K562 (cell line): Measurements from ENCODE around the gene TCF4.

Source experiments
- ARID2 ChIP-seq: fragments of 450-650 bp; IDR thresholded peaks from 2 replicates; pipeline ENCODE4 v1.6.1; 2017; ENCODE audit warnings: antibody characterized with exemption, mild to moderate bottlenecking
- ETV5 ChIP-seq: sonication (generic); formaldehyde crosslinking; IDR thresholded peaks from 2 replicates; pipeline ENCODE4 v1.4.0; 2020; ENCODE audit warnings: low read depth, mild to moderate bottlenecking, missing genetic modification reagents
- EZH2 ChIP-seq: IDR thresholded peaks from 2 replicates; pipeline ENCODE4 v1.6.1; 2012; ENCODE audit warnings: low read depth, mild to moderate bottlenecking, inconsistent platforms, low read length, borderline replicate concordance
- FOS ChIP-seq: IDR thresholded peaks from 3 replicates; pipeline ENCODE4 v1.6.1; 2011; ENCODE audit not compliant: insufficient read length; ENCODE audit errors: extremely low read depth
- FOXP4 ChIP-seq: sonication (generic); formaldehyde crosslinking; IDR thresholded peaks from 2 replicates; pipeline ENCODE4 v1.8.0; 2022; ENCODE audit warnings: mild to moderate bottlenecking, missing genetic modification reagents, borderline replicate concordance
- KLF16 ChIP-seq: IDR thresholded peaks from 2 replicates; pipeline ENCODE4 v1.6.1; 2016; ENCODE audit warnings: antibody characterized with exemption
- MEF2A ChIP-seq: IDR thresholded peaks from 2 replicates; pipeline ENCODE4 v1.6.1; 2011; ENCODE audit warnings: low read depth, mild to moderate bottlenecking, low read length, moderate library complexity; ENCODE audit not compliant: control insufficient read depth
- POLR2A ChIP-seq: fragments of 450-650 bp; conservative IDR thresholded peaks from 2 replicates; pipeline ENCODE4 v1.6.1; 2016
- REST ChIP-seq, 2 experiments: fragments of 450-650 bp; formaldehyde crosslinking in 1 of 2; IDR thresholded peaks; 2 replicates each; pipeline versions ENCODE4 v1.4.0 to v1.6.1; 2014 to 2020; ENCODE audit warnings: mild to moderate bottlenecking in 2 of 2, borderline replicate concordance in 1 of 2, low read depth in 1 of 2
- SNAPC5 ChIP-seq: fragments of 250-450 bp; sonication (Bioruptor Pico); IDR thresholded peaks from 2 replicates; pipeline ENCODE4 v1.8.0; 2021; ENCODE audit warnings: moderate library complexity, mild to moderate bottlenecking, inconsistent platforms
- ZNF436 ChIP-seq: fragments of 250-450, 450-650 bp; sonication (Bioruptor Pico); formaldehyde crosslinking; IDR thresholded peaks from 2 replicates; pipeline ENCODE4 v1.7.0; 2020; ENCODE audit warnings: mild to moderate bottlenecking
- TF ChIP-seq, protein P1 (sequence below), 3 experiments: IDR thresholded peaks in 2 of 3; conservative IDR thresholded peaks in 1 of 3; 2 replicates each; pipeline ENCODE4 v1.5.1; 2011 to 2012; ENCODE audit warnings: low read length in 3 of 3, mild to moderate bottlenecking in 3 of 3, control low read depth in 2 of 3, improper control_type of control experiment in 1 of 3, inconsistent platforms in 1 of 3, low read depth in 1 of 3, mixed read lengths in 1 of 3, moderate library complexity in 1 of 3; ENCODE audit not compliant: insufficient read depth in 2 of 3

- TF ChIP-seq EZH2 (no peak), ETV5 (CRISPR knock-in tag) (no peak), SNAPC5 (CRISPR knock-in tag) (no peak), FOS (no peak), ARID2 (no peak), KLF16 (no peak), REST (IDR thresholded peaks at IDR 0.05; ENCODE audit: borderline replicate concordance) (no peak), REST (CRISPR knock-in tag; IDR thresholded peaks at IDR 0.05; ENCODE audit: low read depth) (no peak), POLR2A (no peak), FOXP4 (CRISPR knock-in tag) (no peak), MEF2A (no peak), ZNF436 (no peak)
- TF ChIP-seq, protein P1, sequence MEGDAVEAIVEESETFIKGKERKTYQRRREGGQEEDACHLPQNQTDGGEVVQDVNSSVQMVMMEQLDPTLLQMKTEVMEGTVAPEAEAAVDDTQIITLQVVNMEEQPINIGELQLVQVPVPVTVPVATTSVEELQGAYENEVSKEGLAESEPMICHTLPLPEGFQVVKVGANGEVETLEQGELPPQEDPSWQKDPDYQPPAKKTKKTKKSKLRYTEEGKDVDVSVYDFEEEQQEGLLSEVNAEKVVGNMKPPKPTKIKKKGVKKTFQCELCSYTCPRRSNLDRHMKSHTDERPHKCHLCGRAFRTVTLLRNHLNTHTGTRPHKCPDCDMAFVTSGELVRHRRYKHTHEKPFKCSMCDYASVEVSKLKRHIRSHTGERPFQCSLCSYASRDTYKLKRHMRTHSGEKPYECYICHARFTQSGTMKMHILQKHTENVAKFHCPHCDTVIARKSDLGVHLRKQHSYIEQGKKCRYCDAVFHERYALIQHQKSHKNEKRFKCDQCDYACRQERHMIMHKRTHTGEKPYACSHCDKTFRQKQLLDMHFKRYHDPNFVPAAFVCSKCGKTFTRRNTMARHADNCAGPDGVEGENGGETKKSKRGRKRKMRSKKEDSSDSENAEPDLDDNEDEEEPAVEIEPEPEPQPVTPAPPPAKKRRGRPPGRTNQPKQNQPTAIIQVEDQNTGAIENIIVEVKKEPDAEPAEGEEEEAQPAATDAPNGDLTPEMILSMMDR (IDR thresholded peaks at IDR 0.05 in 2 of 3, conservative IDR thresholded peaks at IDR 0.05 in 1 of 3; ENCODE audit: insufficient read depth in 2 of 3, low read depth in 1 of 3, low read length in 3 of 3), result no peak
These were observed 339.5 kb downstream of the TCF4 start for GRCh38 chr18:55248495-55248894.
